ENCODE measurements around the gene YOD1. TPM values are rescaled to one million over a fixed set of nuclear protein-coding genes. Genes with fewer than 3 reads are reported as not detected.

The YOD1 gene
- total and polyA plus RNA-seq, 2 of the 4 experiments (the other 2 are of a cell fraction), result 1.8 to 5.4 TPM

DNA sequence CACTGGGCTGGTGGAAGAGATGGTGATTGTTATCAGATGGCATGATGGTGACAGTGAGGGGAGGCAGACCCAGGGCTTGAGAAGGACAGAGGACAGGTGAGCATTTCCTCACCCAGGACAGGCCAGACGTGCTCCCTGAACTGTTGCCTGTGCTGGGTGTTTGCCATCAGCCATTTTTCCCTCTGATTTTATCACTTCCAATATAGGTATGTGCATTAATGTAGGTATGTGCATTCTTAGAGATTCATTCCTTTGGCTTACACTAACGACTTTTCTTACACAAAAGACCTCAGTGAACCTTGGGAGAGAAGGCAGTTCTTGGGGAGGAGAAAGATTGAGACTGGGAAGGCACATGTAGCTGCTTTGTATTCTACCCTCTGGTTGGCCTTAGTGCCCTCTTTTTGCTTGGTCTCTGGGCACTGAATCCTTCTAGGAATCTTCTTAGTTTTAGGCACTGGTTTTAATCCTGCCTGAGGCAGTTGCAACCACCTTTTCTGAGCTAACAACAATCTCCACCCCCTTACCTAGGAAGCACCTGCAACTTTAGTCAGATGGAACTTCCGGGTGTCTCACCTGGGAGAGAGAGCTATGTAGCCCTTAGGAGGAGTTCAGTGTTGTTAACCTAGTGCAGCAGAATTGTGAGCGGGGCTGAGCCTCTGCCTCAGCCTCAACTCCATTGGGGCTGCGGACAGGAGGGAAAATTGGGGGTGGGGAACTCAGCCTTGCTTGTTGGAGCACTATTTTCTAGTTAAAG lies 49.3 kb downstream of the YOD1 start:
- no peak for DNase-seq
- intact Hi-C loops (cut with micrococcal nuclease), result no loop called here
- H4K8ac ChIP-seq (ENCODE audit: low read depth in 2 of 2, low read length in 2 of 2), result no peak overlapping the region
- no peak overlapping the region for H3K14ac ChIP-seq (replicated peaks; ENCODE audit: low read depth, low read length)
- no peak overlapping the region for H3K9ac ChIP-seq (ENCODE audit: low read depth, low read length)
- no peak overlapping the region for H4K91ac ChIP-seq (ENCODE audit: insufficient read depth, low read depth, low read length)
- peaks cover 3% of the 10 kb centered on the region; the same call in 1 of the 2 replicates for H3K27me3 ChIP-seq (ENCODE audit: control insufficient read depth, insufficient read depth, low read length)
- H4K5ac ChIP-seq (ENCODE audit: low read depth, low read length), result no peak overlapping the region
- no peak overlapping the region for H2BK15ac ChIP-seq (ENCODE audit: low read depth, low read length)
- H3K4me2 ChIP-seq (ENCODE audit: low read depth, low read length), result no peak overlapping the region
- no CpG with 5 or more reads among the region's 5 CpGs for WGBS, 2 experiments (ENCODE audit: extremely low coverage in 2 of 2, insufficient read length in 1 of 2)
- H2BK20ac ChIP-seq (ENCODE audit: low read depth, low read length), result no peak overlapping the region
- no peak overlapping the region for H2AK5ac ChIP-seq (ENCODE audit: low read depth, low read length)
- no peak overlapping the region for H3K56ac ChIP-seq (ENCODE audit: extremely low read depth, insufficient read depth, low read length)
- CTCF ChIA-PET, result no interaction called here
- no peak overlapping the region for H2AK9ac ChIP-seq (replicated peaks; ENCODE audit: low read depth, low read length, poor library complexity)
- no peak overlapping the region for H3K18ac ChIP-seq (ENCODE audit: low read depth, low read length)
- in situ Hi-C loops (cut with MboI; ENCODE audit: low sequenced_read_pairs), result no loop called here
- TF ChIP-seq RAD21 (IDR thresholded peaks at IDR 0.05; ENCODE audit: low read length) (no peak), CEBPB (IDR thresholded peaks at IDR 0.05; ENCODE audit: low read depth, low read length) (no peak), FOS (IDR thresholded peaks at IDR 0.05; ENCODE audit: low read depth, low read length) (no peak), CHD1 (IDR thresholded peaks at IDR 0.05; ENCODE audit: low read depth, low read length) (no peak), SMC3 (IDR thresholded peaks at IDR 0.05; ENCODE audit: low read depth, low read length) (no peak), CTCF (conservative IDR thresholded peaks at IDR 0.05; ENCODE audit: low read depth, low read length) (no peak), BHLHE40 (IDR thresholded peaks at IDR 0.05; ENCODE audit: low read depth, low read length) (no peak), ELK1 (IDR thresholded peaks at IDR 0.05; ENCODE audit: borderline replicate concordance, low read depth, low read length) (no peak), RCOR1 (IDR thresholded peaks at IDR 0.05; ENCODE audit: insufficient replicate concordance, low read length) (no peak), NFE2L2 (IDR thresholded peaks at IDR 0.05; ENCODE audit: low read depth, low read length) (no peak), POLR2A (IDR thresholded peaks at IDR 0.05; ENCODE audit: low read depth, low read length) (no peak), MXI1 (IDR thresholded peaks at IDR 0.05; ENCODE audit: borderline replicate concordance, low read depth, low read length) (no peak), RFX5 (IDR thresholded peaks at IDR 0.05; ENCODE audit: low read depth, low read length) (no peak)
- TF ChIP-seq, protein P1, sequence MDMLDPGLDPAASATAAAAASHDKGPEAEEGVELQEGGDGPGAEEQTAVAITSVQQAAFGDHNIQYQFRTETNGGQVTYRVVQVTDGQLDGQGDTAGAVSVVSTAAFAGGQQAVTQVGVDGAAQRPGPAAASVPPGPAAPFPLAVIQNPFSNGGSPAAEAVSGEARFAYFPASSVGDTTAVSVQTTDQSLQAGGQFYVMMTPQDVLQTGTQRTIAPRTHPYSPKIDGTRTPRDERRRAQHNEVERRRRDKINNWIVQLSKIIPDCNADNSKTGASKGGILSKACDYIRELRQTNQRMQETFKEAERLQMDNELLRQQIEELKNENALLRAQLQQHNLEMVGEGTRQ (IDR thresholded peaks at IDR 0.05; ENCODE audit: low read depth, low read length), result no peak
- no peak overlapping the region for H3K4me3 ChIP-seq (ENCODE audit: insufficient read depth, low read depth, low read length)
- no peaks in the 10 kb centered on the region for H3K9me3 ChIP-seq (ENCODE audit: control insufficient read depth, insufficient read depth, low read length)
- no peaks in the 10 kb centered on the region for H3K79me1 ChIP-seq (ENCODE audit: low read depth in 1 of 2, low read length in 2 of 2)
- no peak overlapping the region for H3K4ac ChIP-seq (ENCODE audit: low read depth, low read length)
- H3K23ac ChIP-seq (ENCODE audit: low read depth, low read length), result no peak overlapping the region
- H3K36me3 ChIP-seq (ENCODE audit: control insufficient read depth, insufficient read depth, low read length), result no peaks in the 10 kb centered on the region
- no TSS peak for BruUV-seq (replicated peaks)
- no peak for ATAC-seq (ENCODE audit: low read depth)
- H2BK120ac ChIP-seq (ENCODE audit: low read depth, low read length), result no peak overlapping the region
- POLR2A ChIA-PET (ENCODE audit: unreplicated experiment), result no interaction called here
- H2BK5ac ChIP-seq (ENCODE audit: low read depth, low read length, poor library complexity, severe bottlenecking), result no peak overlapping the region
- H3K9me1 ChIP-seq (ENCODE audit: insufficient read depth, low read length), result peaks cover under 1% of the 10 kb centered on the region; the same call in 1 of the 2 replicates
- H2AFZ ChIP-seq (replicated peaks; ENCODE audit: low read length, poor library complexity), result no peak overlapping the region
- no peak overlapping the region for H3K27ac ChIP-seq (ENCODE audit: insufficient read depth, low read length)
- H3K4me1 ChIP-seq (ENCODE audit: control insufficient read depth, insufficient read depth, low read length), result no peaks in the 10 kb centered on the region
- no peaks in the 10 kb centered on the region for H4K20me1 ChIP-seq (ENCODE audit: insufficient read depth, low read length)
- dilution Hi-C loops (cut with HindIII; ENCODE audit: low sequenced_read_pairs, unreplicated experiment), result no loop called here

All from IMR-90 (cell line).